Liver (tissue), 3 donors: ENCODE results near the gene ZNF292.

Source experiments
- CTCF ChIP-seq: fragments of 150-350 bp; IDR thresholded peaks from 2 replicates; pipeline ENCODE4 v1.5.1; 2017; ENCODE audit warnings: improper control_type of control experiment, low read depth, low read length; ENCODE audit not compliant: missing input control
- FOXA1 ChIP-seq: IDR thresholded peaks from 2 replicates; pipeline ENCODE4 v1.6.1; 2016; ENCODE audit warnings: antibody characterized with exemption
- MAX ChIP-seq: IDR thresholded peaks from 2 replicates; pipeline ENCODE4 v1.6.1; 2016; ENCODE audit warnings: antibody characterized with exemption
- RAD21 ChIP-seq, 2 donors: IDR thresholded peaks; 2 replicates each; pipeline ENCODE4 v1.6.1; 2016; ENCODE audit warnings: antibody characterized with exemption in 2 of 2, mild to moderate bottlenecking in 2 of 2
- YY1 ChIP-seq: IDR thresholded peaks from 2 replicates; pipeline ENCODE4 v1.6.1; 2016; ENCODE audit warnings: antibody characterized with exemption, mild to moderate bottlenecking
- donor health status: healthy.
- donor health status: healthy.

- TF ChIP-seq RAD21 (IDR thresholded peaks at IDR 0.05) (no peak), MAX (no peak), FOXA1 (no peak), CTCF (no peak), YY1 (no peak)
These were observed 748 bp upstream of the ZNF292 start for GRCh38 chr6:87154641-87154992.
